Ovary (tissue), 9 donors: Measurements from ENCODE around the gene TRIO. TPM values are rescaled to one million over a fixed set of nuclear protein-coding genes. Genes with fewer than 3 reads are reported as not detected.

Experiments used
- DNase-seq, 5 donors: peaks; one replicate each; pipeline ENCODE4 v3.0.0-alpha.2; 2019 to 2020
- H3K27ac ChIP-seq, 2 donors: fragments of 200-600 bp; one replicate each; pipeline versions ENCODE4 v1.5.1 to v1.8.0; 2019 to 2022
- H3K27me3 ChIP-seq: fragments of 200-600 bp; one replicate; pipeline ENCODE4 v1.8.0; 2022
- H3K36me3 ChIP-seq: fragments of 200-600 bp; sonication (generic); one replicate; pipeline ENCODE4 v1.5.1; 2019
- H3K4me1 ChIP-seq: one replicate; pipeline ENCODE4 v1.8.1; 2013; ENCODE audit warnings: mild to moderate bottlenecking, moderate library complexity; ENCODE audit not compliant: insufficient read depth
- H3K4me3 ChIP-seq: fragments of 200-600 bp; sonication (generic); one replicate; pipeline ENCODE4 v1.5.1; 2017
- H3K9me3 ChIP-seq, 2 donors: fragments of 200-600 bp in 1 of 2; sonication (generic) in 1 of 2; one replicate each; pipeline versions ENCODE4 v1.5.1 to v1.8.1; 2013 to 2019; ENCODE audit warnings: mild to moderate bottlenecking in 1 of 2, moderate library complexity in 1 of 2
- EP300 ChIP-seq: sonication (generic); formaldehyde crosslinking; IDR thresholded peaks from one replicate; pipeline ENCODE4 v1.6.1; 2017; ENCODE audit warnings: antibody characterized with exemption
- POLR2A ChIP-seq: fragments of 450-650 bp; IDR thresholded peaks from one replicate; pipeline ENCODE4 v1.6.1; 2017; ENCODE audit warnings: antibody characterized with exemption, mild to moderate bottlenecking, moderate library complexity
- WGBS, 3 donors: extraction: QIAGEN DNeasy Blood & Tissue Kit in 1 of 3; methylation state at CpG; one replicate each; pipeline versions ENCODE4 v1.1.5 to v1.1.7; 2013 to 2017; 5-methylcytosine and 5-hydroxymethylcytosine counted together
- intact Hi-C, 4 donors: fragments of 100-400 bp; cut with DNase I; formaldehyde crosslinking; loops; one replicate each; pipeline versions ENCODE4 v1.11.0 to v1.15.1; 2022 to 2023
- polyA plus RNA-seq, 2 donors: library from polyadenylated mRNA; stranded (reverse); fragments of 200-250 nt in 1 of 2; fragments of 350-450 nt in 1 of 2; fragmentation: Illumina TruSeq in 1 of 2; extraction: RNeasy Lipid Tissue Mini Kit (QIAGEN cat#74804) in 1 of 2; gene quantifications; one replicate each; pipeline ENCODE4 v1.2.3, GENCODE V29; 2013 to 2014
- total RNA-seq, 7 donors: library from RNA; depleted of rRNA in 2 of 7; stranded (reverse); fragments of >200 nt in 2 of 7; fragmentation: NEBNext Ultra II Directional in 3 of 7; extraction: Animal tissue kit (Norgen Biotek cat#: 25700) in 3 of 7; gene quantifications; one replicate each; pipeline versions ENCODE4 v1.1.0 to v1.2.4, GENCODE V29; 2016 to 2023
- TF ChIP-seq, protein P1 (sequence below), 3 donors: fragments of 450-650 bp in 2 of 3; fragments of 200-600 bp in 1 of 3; IDR thresholded peaks; one replicate each; pipeline versions ENCODE4 v1.5.1 to v1.8.0; 2016 to 2022; ENCODE audit warnings: antibody characterized with exemption in 3 of 3, mild to moderate bottlenecking in 1 of 3
- donor health status: DM: no; HTN: no; CAD: no; lungs with moderate emphysema.
- donor health status: DM: no; HTN: no; CAD: no.
- donor health status: Bipolar disorder and iron deficiency.
- donor health status: DM: yes; HTN: yes; CAD: no.
- donor health status: DM: no; HTN: no; CAD: no.
- donor health status: DM: yes; HTN: yes; CAD: no.

TRIO gene
- total and polyA plus RNA-seq, 9 donors = 58.4 to 268 (median 125) TPM

DNA sequence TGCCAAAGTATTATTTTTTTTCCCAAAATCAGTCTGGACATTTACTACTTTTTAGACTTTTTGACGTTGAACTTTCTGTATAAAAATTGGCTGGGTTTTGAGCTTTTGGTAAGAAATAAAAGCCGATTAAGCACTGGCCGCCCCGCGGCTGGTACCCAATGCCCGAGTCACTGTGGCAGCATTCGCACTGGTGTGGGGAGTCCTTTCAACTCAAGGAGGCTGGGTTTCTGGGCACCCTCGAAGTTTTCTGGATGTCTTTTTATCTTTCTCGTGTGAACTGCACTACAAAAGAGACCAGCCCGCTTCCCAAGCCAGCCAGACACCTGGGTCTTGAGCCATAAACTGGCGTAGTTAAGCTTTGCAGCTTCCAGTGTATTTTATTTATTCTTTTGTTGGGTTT is 366.4 kb downstream of the TRIO start:
- TF ChIP-seq POLR2A (no peak), EP300 (no peak)
- TF ChIP-seq, protein P1, sequence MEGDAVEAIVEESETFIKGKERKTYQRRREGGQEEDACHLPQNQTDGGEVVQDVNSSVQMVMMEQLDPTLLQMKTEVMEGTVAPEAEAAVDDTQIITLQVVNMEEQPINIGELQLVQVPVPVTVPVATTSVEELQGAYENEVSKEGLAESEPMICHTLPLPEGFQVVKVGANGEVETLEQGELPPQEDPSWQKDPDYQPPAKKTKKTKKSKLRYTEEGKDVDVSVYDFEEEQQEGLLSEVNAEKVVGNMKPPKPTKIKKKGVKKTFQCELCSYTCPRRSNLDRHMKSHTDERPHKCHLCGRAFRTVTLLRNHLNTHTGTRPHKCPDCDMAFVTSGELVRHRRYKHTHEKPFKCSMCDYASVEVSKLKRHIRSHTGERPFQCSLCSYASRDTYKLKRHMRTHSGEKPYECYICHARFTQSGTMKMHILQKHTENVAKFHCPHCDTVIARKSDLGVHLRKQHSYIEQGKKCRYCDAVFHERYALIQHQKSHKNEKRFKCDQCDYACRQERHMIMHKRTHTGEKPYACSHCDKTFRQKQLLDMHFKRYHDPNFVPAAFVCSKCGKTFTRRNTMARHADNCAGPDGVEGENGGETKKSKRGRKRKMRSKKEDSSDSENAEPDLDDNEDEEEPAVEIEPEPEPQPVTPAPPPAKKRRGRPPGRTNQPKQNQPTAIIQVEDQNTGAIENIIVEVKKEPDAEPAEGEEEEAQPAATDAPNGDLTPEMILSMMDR (IDR thresholded peaks at IDR 0.05) = no peak
- H3K4me1 ChIP-seq = no peaks in the 10 kb centered on the region
- intact Hi-C loops = no loop called here
- WGBS, 3 donors = 58 to 72% (median 67%) methylated on average over 11 of the region's 11 CpGs
- DNase-seq = no peak
- no peaks in the 10 kb centered on the region for H3K36me3 ChIP-seq
- no peak overlapping the region for H3K4me3 ChIP-seq
- no peaks in the 10 kb centered on the region for H3K9me3 ChIP-seq
- no peaks in the 10 kb centered on the region for H3K27me3 ChIP-seq
- H3K27ac ChIP-seq = no peak overlapping the region

DNA sequence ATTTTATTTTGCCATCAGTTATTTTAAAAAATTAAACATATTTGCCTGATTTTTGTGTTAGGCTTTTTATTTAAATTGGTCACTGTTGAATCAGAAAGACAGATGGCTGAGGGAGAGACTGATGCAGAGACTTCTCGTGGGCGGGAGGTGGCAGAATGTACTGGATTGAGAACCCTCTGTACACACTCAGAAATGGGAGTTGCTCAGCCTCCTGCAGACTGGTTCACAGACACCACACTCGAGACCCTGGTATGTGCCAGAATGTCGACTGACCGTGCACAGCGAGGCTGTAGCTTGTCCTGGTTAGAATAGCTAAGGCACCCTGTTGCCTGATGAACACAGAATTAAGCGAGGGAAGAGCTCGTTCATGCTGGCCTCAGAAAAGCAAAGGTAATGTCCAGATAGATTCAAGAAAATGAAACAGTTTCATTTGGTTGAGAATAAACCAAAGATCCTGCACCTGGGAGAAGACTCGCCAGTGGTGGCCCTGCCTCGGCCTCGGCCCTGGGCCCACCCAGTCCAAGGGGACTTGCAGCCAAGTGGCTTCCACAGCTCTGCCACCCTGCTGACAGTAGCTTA is 367.1 kb downstream of the TRIO start:
- intact Hi-C loops = no loop called here
- no peaks in the 10 kb centered on the region for H3K4me1 ChIP-seq
- no peaks in the 10 kb centered on the region for H3K36me3 ChIP-seq
- no peak overlapping the region for H3K27ac ChIP-seq
- no peak for DNase-seq
- no peaks in the 10 kb centered on the region for H3K9me3 ChIP-seq
- no peak overlapping the region for H3K4me3 ChIP-seq
- no peaks in the 10 kb centered on the region for H3K27me3 ChIP-seq
- TF ChIP-seq, protein P1 (IDR thresholded peaks at IDR 0.05) = no peak
- TF ChIP-seq POLR2A = no peak
- TF ChIP-seq EP300 = no peak
- WGBS, 3 donors = 74 to 80% (median 75%) methylated on average over 11 of the region's 11 CpGs

DNA sequence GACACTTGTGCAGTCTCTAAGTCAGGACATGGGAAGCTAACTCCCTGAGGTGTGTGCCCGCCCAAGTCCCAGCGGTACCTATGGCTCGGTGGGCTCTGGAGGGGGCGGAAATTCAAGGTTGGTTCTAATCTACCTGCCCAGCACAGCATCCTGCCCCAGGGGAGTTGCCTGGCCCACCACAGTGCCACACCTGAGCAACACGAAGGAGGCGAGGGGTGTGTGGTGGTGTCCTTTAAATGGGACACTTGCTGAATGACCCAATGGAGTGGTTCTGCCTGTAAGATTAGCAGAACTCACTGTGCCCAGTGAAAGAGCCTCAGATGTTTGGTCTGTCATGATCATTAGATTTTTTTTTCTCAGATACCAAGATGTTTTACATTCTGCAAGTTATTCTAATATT is 367.7 kb downstream of the TRIO start:
- H3K27me3 ChIP-seq = no peaks in the 10 kb centered on the region
- intact Hi-C loops = no loop called here
- TF ChIP-seq POLR2A (no peak), EP300 (no peak)
- TF ChIP-seq, protein P1 (IDR thresholded peaks at IDR 0.05) = no peak

DNA sequence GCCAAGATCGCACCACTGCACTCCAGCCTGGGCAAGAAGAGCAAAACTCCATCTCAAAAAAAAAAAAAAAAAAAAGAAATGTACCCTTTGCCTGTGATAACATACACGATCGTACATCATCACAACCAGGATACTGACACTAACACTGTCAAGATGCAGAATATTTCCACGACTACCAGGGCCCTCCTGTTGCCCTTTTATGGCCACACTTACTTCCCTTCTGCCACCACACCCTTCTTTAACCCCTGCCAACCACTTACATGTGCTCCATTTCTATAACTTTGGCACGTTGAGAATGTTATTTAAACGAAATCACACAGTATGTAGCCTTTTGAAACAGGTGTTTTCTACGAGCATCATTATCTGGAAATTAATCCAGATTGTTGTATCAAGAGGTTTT is 369.4 kb downstream of the TRIO start:
- intact Hi-C loops = no loop called here
- Histone ChIP-seq H3K27me3 (no peaks in the 10 kb centered on the region), H3K27ac (no peak overlapping the region), H3K4me1 (no peaks in the 10 kb centered on the region), H3K36me3 (no peaks in the 10 kb centered on the region), H3K9me3 (no peaks in the 10 kb centered on the region), H3K4me3 (no peak overlapping the region)
- DNase-seq = no peak
- TF ChIP-seq EP300 (no peak), POLR2A (no peak)
- WGBS, 3 donors = 59 to 68% (median 65%) methylated on average over 7 of the region's 7 CpGs

More for the DNA sequence above, 367.7 kb downstream of the TRIO start:
- no peaks in the 10 kb centered on the region for H3K9me3 ChIP-seq
- no peaks in the 10 kb centered on the region for H3K4me1 ChIP-seq
- no peaks in the 10 kb centered on the region for H3K36me3 ChIP-seq
- WGBS, 3 donors = 81 to 89% (median 86%) methylated on average over 6 of the region's 6 CpGs
- no peak for DNase-seq
- H3K4me3 ChIP-seq = no peak overlapping the region
- no peak overlapping the region for H3K27ac ChIP-seq

DNA sequence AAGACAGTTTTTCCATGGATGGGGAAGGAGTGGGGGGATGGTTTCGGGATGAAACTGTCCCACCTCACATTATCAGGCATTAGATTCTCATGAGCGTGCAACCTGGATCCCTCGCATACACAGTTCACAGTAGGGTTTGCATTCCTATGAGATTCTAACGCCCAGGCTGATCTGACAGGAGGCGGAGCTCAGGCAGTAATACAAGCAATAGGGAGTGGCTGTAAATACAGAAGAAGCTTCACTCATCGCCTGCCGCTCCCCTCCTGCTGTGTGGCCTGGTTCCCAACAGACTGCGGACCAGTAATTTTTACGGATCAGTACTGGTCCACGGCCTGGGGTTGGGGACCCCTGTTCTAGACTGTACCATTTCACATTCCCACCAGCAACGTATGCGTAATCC is 370.1 kb downstream of the TRIO start:
- TF ChIP-seq POLR2A (no peak), EP300 (no peak)
- TF ChIP-seq, protein P1 (IDR thresholded peaks at IDR 0.05) = no peak
- Histone ChIP-seq H3K27ac (no peak overlapping the region), H3K27me3 (no peaks in the 10 kb centered on the region), H3K4me1 (no peaks in the 10 kb centered on the region), H3K4me3 (no peak overlapping the region), H3K9me3 (no peaks in the 10 kb centered on the region), H3K36me3 (no peaks in the 10 kb centered on the region)
- 71 to 75% (median 73%) methylated on average over 12 of the region's 12 CpGs for WGBS, 3 donors
- no peak for DNase-seq
- intact Hi-C loops = no loop called here
